Sciatic nerve (tissue), 2 donors: Measurements from ENCODE around the gene XRCC5. TPM values are rescaled to one million over a fixed set of nuclear protein-coding genes. Genes with fewer than 3 reads are reported as not detected.

Experiments used
- ATAC-seq: fragments of 200-7000 bp; cut with Tn5 transposase; one replicate; pipeline ENCODE4 v1.9.1; 2020; ENCODE audit warnings: mild to moderate bottlenecking, moderate library complexity
- DNase-seq: peaks from one replicate; pipeline ENCODE4 v3.0.0-alpha.2; 2020; ENCODE audit warnings: low spot score
- intact Hi-C: fragments of 100-400 bp; cut with DNase I; formaldehyde crosslinking; loops from one replicate; pipeline ENCODE4 v1.14.2; 2022
- total RNA-seq: library from RNA; stranded (reverse); fragmentation: NEBNext Ultra II Directional; extraction: Animal tissue kit (Norgen Biotek cat#: 25700); gene quantifications from one replicate; pipeline ENCODE4 v1.2.1, GENCODE V29; 2021
- donor health status: DM: no; HTN: no; CAD: no.
- donor health status: DM: no; HTN: no; CAD: no.

Gene XRCC5
- total RNA-seq, 1 donor from 2014 or later = 173 TPM

DNA sequence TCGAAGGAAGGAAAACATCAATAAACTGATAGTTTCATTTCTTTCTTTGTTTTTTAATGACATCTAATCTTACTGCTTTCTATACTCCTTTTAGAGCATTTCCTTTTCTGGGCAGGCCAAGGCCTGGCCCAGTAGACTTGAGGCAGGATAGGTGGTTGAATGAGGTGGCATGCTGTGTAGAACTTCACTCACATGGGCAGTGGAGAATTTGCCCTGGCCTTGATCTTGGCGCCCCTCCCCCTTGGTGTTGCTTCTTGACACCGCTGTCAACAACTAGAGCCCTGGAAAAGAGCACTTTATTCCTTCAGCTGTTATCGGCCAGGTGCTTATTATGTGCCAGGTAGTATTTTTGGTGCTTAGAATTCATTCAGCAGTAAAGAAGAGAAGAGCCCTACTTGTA is 37.4 kb downstream of the XRCC5 start:
- intact Hi-C loops = no loop called here
- DNase-seq (no peak), ATAC-seq (no peak)

DNA sequence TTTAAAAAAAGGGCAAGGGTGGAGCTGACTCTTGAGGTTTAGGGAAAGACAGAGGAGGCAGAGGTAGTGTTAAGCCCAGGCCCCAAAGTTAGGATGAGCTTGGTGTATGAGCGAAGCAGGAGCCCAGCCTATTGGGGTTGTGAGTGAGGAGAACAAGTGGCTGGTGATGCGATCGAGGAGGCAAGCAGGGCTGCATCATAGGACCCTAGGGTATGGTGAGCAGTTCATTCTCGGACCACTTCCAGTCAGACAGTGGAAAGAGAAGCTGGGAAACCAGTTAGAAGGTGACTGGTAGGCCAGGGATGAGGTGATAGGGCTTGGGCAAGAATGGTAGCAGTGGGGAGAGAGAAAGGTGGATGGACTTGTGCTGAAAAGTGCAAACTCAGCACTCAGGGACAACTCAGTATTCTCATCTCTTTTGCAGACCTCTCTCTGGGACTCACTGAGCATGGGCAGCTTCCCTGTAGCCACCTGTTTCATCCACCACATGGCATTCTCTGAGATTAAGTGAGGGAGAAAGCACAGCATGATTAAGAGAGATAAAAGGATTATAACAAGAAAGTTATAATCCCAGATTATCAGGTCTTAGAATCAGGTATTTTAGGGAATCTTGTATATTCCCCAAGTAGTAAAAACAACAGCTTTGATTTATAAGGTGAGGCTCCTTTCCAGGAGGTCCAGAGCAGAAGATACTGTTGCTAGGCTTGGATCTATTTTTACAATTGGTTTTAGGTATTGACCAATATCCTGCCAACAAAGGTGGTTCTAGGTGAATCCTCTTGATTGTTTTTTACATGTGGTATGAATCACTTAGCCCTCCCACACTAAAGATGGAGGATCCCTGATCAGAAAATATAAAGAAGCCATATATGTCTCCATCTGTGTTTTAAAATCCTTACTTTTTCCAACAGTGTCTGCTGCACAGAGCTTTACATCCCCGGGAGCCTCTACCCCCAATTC is 38.3 kb downstream of the XRCC5 start:
- DNase-seq = no peak
- ATAC-seq = no peak
- intact Hi-C loops = no loop called here

DNA sequence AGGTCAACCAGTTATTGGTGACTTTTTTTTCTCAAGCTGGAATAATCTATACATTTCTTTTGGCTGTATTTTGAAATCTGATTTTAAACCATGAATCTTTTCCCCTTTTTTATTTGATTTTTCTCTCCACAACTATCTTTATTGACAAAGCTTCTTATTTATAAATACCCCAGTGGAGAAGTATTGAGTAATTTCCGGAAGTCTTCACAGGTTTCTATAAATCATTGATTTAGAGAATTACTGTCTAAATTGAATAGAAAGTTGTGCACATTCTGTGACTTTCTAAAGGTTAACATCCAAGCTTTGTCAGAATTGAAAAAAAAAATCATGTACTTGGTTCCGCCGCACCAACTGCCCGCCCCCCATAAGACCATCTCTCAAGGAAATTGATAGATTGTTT is 39.8 kb downstream of the XRCC5 start:
- DNase-seq (no peak), ATAC-seq (no peak)
- intact Hi-C loops = no loop called here

DNA sequence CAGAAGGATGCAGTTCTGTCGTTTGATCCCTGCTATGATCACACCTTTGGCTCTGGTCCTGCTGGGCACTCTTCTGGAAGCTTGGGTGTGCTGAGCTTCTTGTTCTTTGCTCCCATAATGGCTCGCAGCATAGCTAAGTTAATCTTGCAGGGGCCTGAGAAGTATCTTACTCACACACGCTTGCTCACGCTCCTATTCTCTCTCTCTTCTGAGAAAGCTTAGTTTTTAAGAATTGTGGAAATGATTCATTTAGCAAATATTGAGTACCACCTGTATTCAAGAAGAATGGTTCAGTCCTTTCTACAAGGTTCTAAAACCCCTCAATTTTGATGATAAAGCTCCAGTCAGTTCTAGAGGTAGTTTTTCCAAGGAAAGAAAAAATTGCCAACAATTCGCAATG is 40.6 kb downstream of the XRCC5 start:
- ATAC-seq (no peak), DNase-seq (no peak)
- intact Hi-C loops = no loop called here

GRCh38 chr2:216151313-216152025 is 42.3 kb downstream of the XRCC5 start:
- intact Hi-C loops = no loop called here
- DNase-seq = no peak
- ATAC-seq = no peak

DNA sequence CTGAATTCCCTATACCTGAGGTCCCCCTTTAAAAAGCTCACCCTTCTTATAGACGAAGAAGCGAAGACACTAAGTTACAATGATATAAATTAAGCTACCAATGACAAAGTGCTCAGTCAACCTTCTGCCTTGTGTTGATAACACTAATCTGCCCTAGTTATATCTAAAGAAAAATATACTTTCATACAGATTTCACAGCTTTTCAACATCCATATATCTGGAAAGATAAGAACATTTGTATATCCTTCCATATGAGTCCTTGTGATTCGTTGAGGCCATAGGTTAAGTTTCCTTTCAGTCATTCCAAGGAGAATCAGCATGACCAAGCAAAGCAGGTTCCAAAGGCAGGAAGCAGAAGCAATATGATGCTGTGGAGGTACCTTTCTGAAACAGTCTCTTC is 46.8 kb downstream of the XRCC5 start:
- DNase-seq (no peak), ATAC-seq (no peak)
- intact Hi-C loops = no loop called here

- intact Hi-C loops = no loop called here
- DNase-seq (no peak), ATAC-seq (no peak)
Measured at GRCh38 chr2:216156822-216157221, 47.7 kb downstream of the XRCC5 start.

GRCh38 chr2:216159144-216159543 is 50.0 kb downstream of the XRCC5 start:
- intact Hi-C loops = no loop called here
- ATAC-seq = no peak
- DNase-seq = no peak

GRCh38 chr2:216159646-216160045 is 50.5 kb downstream of the XRCC5 start:
- intact Hi-C loops = no loop called here
- peak; percentile 62 for ATAC-seq
- no peak for DNase-seq

DNA sequence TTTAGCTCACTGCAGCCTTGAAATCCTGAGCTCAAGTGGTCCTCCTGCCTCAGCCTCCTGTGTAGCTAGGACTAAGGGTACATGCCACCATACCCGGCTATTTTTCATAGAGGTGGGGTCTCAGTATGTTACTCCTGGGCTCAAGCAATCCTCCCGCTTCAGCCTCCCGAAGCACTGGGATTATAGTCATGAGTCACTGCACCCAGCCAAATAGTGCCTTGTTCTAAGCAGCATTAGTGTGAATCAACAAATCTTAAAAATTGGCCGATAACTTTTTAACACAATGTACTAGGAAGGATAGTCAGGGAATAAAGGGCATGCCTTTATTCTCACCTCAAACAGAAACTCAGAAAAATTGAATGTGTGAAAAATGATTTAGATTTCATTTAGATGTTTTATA is 51.6 kb downstream of the XRCC5 start:
- no peak for DNase-seq
- ATAC-seq = no peak
- intact Hi-C loops = no loop called here

DNA sequence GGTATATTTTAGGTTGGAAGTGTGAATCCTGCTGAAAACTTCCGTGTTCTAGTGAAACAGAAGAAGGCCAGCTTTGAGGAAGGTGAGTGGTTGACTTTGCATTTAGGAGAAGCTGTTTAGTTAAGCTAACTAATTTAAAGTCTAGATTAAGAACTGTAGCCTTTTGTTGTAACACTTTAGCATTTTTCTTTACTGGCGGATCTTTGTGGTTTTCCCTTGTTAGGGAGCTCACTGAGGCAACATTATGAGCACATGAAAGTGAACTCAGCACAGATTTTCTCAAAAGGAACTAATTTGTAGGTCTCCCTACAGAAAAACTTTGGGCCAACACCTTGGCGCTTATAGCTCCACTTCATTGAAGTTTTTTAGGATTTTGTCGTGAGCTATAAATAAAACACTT is 52.8 kb downstream of the XRCC5 start:
- ATAC-seq = no peak

GRCh38 chr2:216163518-216163917 is 54.4 kb downstream of the XRCC5 start:
- intact Hi-C loops = no loop called here
- DNase-seq (no peak), ATAC-seq (no peak)

More for the DNA sequence above, 52.8 kb downstream of the XRCC5 start:
- no peak for DNase-seq
- intact Hi-C loops = no loop called here

GRCh38 chr2:216164087-216164486 is 54.9 kb downstream of the XRCC5 start:
- intact Hi-C loops = no loop called here
- ATAC-seq (no peak), DNase-seq (no peak)

GRCh38 chr2:216164576-216164975 is 55.4 kb downstream of the XRCC5 start:
- ATAC-seq (no peak), DNase-seq (no peak)
- intact Hi-C loops = no loop called here

DNA sequence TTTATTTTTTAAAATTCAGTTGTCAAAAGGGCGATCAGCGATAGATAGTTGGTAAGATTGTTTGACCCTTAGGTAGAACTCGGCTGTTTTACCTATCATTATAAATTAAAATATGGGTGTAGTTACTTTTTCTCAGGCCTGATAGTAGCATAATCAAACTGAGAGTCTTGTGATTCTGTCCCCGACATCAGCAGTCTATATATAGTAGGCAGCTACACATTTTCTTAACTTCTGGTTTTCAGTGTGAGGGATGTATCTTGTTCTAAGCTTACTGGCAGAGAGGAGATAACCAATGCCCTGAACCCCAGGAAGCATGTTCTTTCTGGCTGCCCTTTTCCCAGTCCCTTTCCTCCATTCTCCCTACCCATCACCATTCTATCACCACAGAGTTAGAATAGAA is 56.6 kb downstream of the XRCC5 start:
- intact Hi-C loops = no loop called here
- ATAC-seq (no peak), DNase-seq (no peak)

- intact Hi-C loops = no loop called here
- ATAC-seq (no peak), DNase-seq (no peak)
Measured at GRCh38 chr2:216169087-216169486, 59.9 kb downstream of the XRCC5 start.

DNA sequence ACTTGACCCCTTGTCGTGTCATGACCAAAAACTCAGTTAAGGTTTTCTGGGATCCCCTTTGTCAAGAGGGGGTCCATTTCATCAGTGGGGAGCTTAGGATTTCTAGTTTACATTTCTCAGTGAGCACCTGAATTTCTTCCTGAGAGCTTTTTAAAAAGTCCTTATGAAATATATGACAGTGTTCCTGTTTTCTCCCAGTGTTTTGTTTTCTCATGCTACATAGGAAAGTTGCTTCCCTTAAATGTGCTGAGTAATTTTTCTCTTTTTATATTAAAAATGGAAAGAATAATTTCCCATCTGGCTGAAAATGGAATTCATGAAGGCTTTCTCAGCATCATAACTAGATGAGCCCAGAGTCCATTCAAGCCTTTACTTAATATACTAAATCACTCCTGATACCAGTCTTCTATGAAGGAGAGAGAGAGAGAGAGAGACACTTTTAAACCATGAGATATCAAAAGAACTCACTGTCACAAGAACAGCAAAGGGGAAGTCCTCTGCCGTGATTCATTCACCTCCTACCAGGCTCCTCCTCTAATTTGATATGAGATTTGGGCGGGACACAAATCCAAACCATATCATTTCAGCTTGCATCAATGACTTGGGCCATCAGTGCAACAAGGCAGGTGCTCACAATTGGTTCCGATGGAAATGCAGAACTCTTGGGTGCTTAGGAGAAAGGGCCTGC is 61.1 kb downstream of the XRCC5 start:
- no peak for ATAC-seq
- no peak for DNase-seq
- intact Hi-C loops = no loop called here

DNA sequence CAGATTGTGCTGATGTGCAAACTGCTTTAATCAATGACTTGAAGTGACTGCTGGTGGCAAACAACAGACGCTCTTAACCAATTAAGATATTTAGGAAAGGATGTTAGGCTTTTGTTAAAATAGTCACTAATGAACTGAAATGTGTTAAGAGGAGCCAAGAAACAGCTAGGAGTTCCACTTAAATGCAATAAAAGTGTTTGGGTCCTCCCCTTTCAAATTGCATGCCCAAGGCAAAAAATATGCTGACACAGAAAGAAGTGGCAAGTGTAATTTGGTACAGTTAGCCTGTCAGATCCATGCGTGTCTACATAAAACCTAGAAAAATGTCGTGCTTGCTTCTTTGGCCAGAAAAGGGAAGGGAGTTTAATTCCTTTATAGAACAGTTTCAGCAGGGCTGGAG is 61.9 kb downstream of the XRCC5 start:
- intact Hi-C loops = no loop called here
- no peak for DNase-seq
- no peak for ATAC-seq

DNA sequence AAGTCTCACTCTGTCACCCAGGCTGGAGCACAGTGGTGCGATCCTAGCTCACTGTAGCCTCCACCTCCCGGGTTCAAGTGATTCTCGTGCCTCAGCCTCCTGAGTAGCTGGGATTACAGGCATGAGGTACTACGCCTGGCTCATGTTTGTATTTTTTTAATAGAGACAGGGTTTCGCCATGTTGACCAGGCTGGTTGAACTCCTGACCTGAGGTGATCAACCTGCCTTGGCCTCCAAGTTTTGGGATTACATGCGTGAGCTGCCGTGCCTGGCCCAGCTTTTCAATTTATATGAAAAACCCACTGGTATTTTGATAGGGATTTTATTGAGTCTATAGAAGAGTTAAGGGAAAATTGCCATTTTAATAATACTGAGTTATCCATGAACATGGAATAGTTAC is 63.3 kb downstream of the XRCC5 start:
- intact Hi-C loops = no loop called here
- DNase-seq (no peak), ATAC-seq (no peak)

- no peak for DNase-seq
- intact Hi-C loops = no loop called here
- no peak for ATAC-seq
Measured at GRCh38 chr2:216179015-216179414, 69.9 kb downstream of the XRCC5 start.
